ENCODE data around the gene OR52A5. TPM values are rescaled to one million over a fixed set of nuclear protein-coding genes. Genes with fewer than 3 reads are reported as not detected.

OR52A5 gene
- total and polyA plus RNA-seq, 10 donors, result not detected

DNA sequence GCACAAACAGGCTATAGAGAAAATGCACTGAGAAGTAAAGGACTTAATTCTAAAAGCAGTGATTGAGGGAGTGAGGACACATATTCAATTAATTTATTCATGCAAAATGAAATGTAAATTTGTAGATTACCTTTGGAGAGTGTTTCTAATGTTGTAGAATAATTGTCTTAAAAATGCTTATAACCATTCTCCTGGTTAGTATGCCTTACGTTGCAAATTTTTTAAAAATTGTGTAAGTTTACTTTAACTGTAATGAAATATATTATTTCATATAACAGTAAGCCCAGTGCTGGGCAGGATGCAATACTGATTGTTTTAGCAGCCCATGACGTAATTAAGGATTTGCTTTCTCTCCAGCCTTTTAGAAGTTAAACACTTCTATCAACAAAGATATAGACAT is 42.1 kb downstream of the OR52A5 start:
- no peaks in the 10 kb centered on the region for H3K9me3 ChIP-seq
- intact Hi-C loops (cut with DNase I; ENCODE audit: low total_unique reads), result no loop called here
- H3K36me3 ChIP-seq, result no peaks in the 10 kb centered on the region
- DNase-seq, result no peak
- H3K4me3 ChIP-seq, result no peak overlapping the region
- no peak overlapping the region for H3K27ac ChIP-seq
- no peaks in the 10 kb centered on the region for H3K4me1 ChIP-seq
- TF ChIP-seq CTCF (IDR thresholded peaks at IDR 0.05 in 8 of 11, conservative IDR thresholded peaks at IDR 0.05 in 3 of 11) (no peak), POLR2AphosphoS5 (IDR thresholded peaks at IDR 0.05) (no peak), POLR2A (IDR thresholded peaks at IDR 0.05) (no peak)
- WGBS, 5 donors, result 68 to 87% (median 85%) methylated on average over 2 of the region's 2 CpGs
- no peaks in the 10 kb centered on the region for H3K27me3 ChIP-seq (replicated peaks in 1 of 7)

GRCh38 chr11:5092821-5093585 is 45.2 kb downstream of the OR52A5 start:
- no peak overlapping the region for H3K4me3 ChIP-seq
- H3K36me3 ChIP-seq, result no peaks in the 10 kb centered on the region
- H3K4me1 ChIP-seq, result no peaks in the 10 kb centered on the region
- H3K27ac ChIP-seq, result no peak overlapping the region
- intact Hi-C loops (cut with DNase I; ENCODE audit: low total_unique reads), result no loop called here
- TF ChIP-seq POLR2A (IDR thresholded peaks at IDR 0.05), result no peak
- TF ChIP-seq POLR2AphosphoS5 (IDR thresholded peaks at IDR 0.05), result no peak
- no peak for TF ChIP-seq CTCF (IDR thresholded peaks at IDR 0.05 in 8 of 11, conservative IDR thresholded peaks at IDR 0.05 in 3 of 11)
- H3K27me3 ChIP-seq (replicated peaks in 1 of 7), result no peaks in the 10 kb centered on the region
- H3K9me3 ChIP-seq, result no peaks in the 10 kb centered on the region
- no peak for DNase-seq
- WGBS, 5 donors, result 79 to 88% (median 84%) methylated on average over 8 of the region's 8 CpGs

DNA sequence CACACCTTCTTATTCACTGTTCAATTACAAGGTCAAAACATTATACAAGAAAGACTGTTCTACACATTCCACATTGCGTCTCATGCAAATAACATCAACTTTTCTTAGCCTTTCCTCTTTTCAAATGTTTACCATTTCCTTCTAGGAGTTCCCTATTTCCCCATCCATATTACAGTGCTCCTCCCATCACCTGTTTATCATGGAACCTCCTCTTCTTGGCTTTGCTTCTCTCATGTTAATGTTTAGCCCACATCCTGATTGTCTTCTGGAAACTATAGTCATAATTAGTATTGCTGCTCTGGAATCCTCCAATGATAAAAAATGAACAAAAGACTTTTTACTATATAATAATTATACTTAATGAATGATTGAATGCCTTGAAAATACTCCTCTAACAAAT is 47.5 kb downstream of the OR52A5 start:
- Histone ChIP-seq H3K4me3 (no peak overlapping the region), H3K27me3 (replicated peaks in 1 of 7) (no peaks in the 10 kb centered on the region), H3K27ac (no peak overlapping the region), H3K9me3 (no peaks in the 10 kb centered on the region), H3K36me3 (no peaks in the 10 kb centered on the region), H3K4me1 (no peaks in the 10 kb centered on the region)
- intact Hi-C loops (cut with DNase I; ENCODE audit: low total_unique reads), result no loop called here
- 88 to 91% (median 89%) methylated on average over 1 of the region's 1 CpG for WGBS, 5 donors
- no peak for DNase-seq
- TF ChIP-seq POLR2A (IDR thresholded peaks at IDR 0.05) (no peak), CTCF (IDR thresholded peaks at IDR 0.05 in 8 of 11, conservative IDR thresholded peaks at IDR 0.05 in 3 of 11) (no peak), POLR2AphosphoS5 (IDR thresholded peaks at IDR 0.05) (no peak)

DNA sequence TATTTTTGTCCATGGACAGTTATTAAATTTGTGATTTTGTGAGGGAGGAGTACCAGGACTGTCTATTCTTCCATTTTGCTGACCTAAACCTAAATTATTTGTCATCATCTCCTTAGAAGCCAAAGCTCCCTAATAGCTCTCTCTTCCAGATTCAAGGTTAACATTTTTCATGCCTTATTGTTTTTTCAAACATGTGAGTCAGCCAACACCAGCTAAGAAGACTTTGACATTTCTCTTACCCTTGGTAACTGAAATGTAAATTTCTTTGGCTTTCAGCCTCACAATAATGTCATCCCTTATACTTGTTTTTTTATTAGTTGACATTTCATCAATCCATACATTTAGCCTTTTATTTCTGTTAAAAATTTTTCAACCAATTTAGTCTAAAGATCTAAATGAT is 49.6 kb downstream of the OR52A5 start:
- no peak for DNase-seq
- Histone ChIP-seq H3K27ac (no peak overlapping the region), H3K27me3 (replicated peaks in 1 of 7) (no peaks in the 10 kb centered on the region), H3K36me3 (no peaks in the 10 kb centered on the region), H3K4me1 (no peaks in the 10 kb centered on the region), H3K4me3 (no peak overlapping the region), H3K9me3 (no peaks in the 10 kb centered on the region)
- intact Hi-C loops (cut with DNase I; ENCODE audit: low total_unique reads), result no loop called here
- no peak for TF ChIP-seq POLR2AphosphoS5 (IDR thresholded peaks at IDR 0.05)
- no peak for TF ChIP-seq CTCF (IDR thresholded peaks at IDR 0.05 in 8 of 11, conservative IDR thresholded peaks at IDR 0.05 in 3 of 11)

All from spleen (tissue), 11 donors.